ENCODE measurements around the gene ALKBH1. TPM values are rescaled to one million over a fixed set of nuclear protein-coding genes. Genes with fewer than 3 reads are reported as not detected.
A peak's percentile ranks its signal among the peaks of the same experiment; 100 is the strongest.
"Not testable (repeated sequence)": the region's sequence is repeated elsewhere in the genome, so short reads cannot be mapped to it uniquely, and the experiment has no call there.

The ALKBH1 gene
- total and polyA plus RNA-seq, 8 donors = 5.7 to 21.6 (median 10.2) TPM; not detected in 1

- no peaks in the 10 kb centered on the region for H3K27me3 ChIP-seq
- peaks cover 22 to 61% (median 51%) of the 10 kb centered on the region in 4 donors for H3K36me3 ChIP-seq
- DNase-seq = no peak
- TF ChIP-seq EP300 (IDR thresholded peaks at IDR 0.05) (no peak), CTCF (IDR thresholded peaks at IDR 0.05) (no peak), POLR2AphosphoS5 (IDR thresholded peaks at IDR 0.05) (no peak), POLR2A (IDR thresholded peaks at IDR 0.05) (no peak)
- intact Hi-C loops (cut with DNase I; ENCODE audit: low total_unique reads) = no loop called here
- no peak overlapping the region for H3K27ac ChIP-seq
- H3K4me1 ChIP-seq = peaks cover 0 to 10% (median 4%) of the 10 kb centered on the region in 4 donors
- H3K4me3 ChIP-seq = no peak overlapping the region
- H3K9me3 ChIP-seq = no peaks in the 10 kb centered on the region
Observed at GRCh38 chr14:77673193-77673592, 34.6 kb downstream of the ALKBH1 start.

GRCh38 chr14:77667331-77667730 lies 40.5 kb downstream of the ALKBH1 start:
- no peak for DNase-seq
- Histone ChIP-seq H3K36me3 (peaks cover 0 to 10% (median 9%) of the 10 kb centered on the region in 4 donors), H3K4me1 (peaks cover 0 to 5% (median 0%) of the 10 kb centered on the region in 4 donors), H3K27me3 (no peaks in the 10 kb centered on the region), H3K4me3 (no peak overlapping the region), H3K27ac (no peak overlapping the region), H3K9me3 (no peaks in the 10 kb centered on the region)
- intact Hi-C loops (cut with DNase I; ENCODE audit: low total_unique reads) = no loop called here
- TF ChIP-seq POLR2A (IDR thresholded peaks at IDR 0.05) (no peak), EP300 (IDR thresholded peaks at IDR 0.05) (no peak), CTCF (IDR thresholded peaks at IDR 0.05) (no peak), POLR2AphosphoS5 (IDR thresholded peaks at IDR 0.05) (no peak)

- no peaks in the 10 kb centered on the region for H3K9me3 ChIP-seq
- intact Hi-C loops (cut with DNase I; ENCODE audit: low total_unique reads) = no loop called here
- H3K4me3 ChIP-seq = no peak overlapping the region
- no peak for DNase-seq
- 62 to 75% (median 64%) methylated on average over 6 of the region's 6 CpGs for WGBS, 5 donors
- no peaks in the 10 kb centered on the region for H3K27me3 ChIP-seq
- TF ChIP-seq EP300 (IDR thresholded peaks at IDR 0.05) (no peak), POLR2AphosphoS5 (IDR thresholded peaks at IDR 0.05) (no peak), CTCF (IDR thresholded peaks at IDR 0.05) (no peak), POLR2A (IDR thresholded peaks at IDR 0.05) (no peak)
- no peaks in the 10 kb centered on the region for H3K36me3 ChIP-seq
- peaks cover 0 to 9% (median 4%) of the 10 kb centered on the region in 4 donors for H3K4me1 ChIP-seq
- H3K27ac ChIP-seq = no peak overlapping the region
Observed at GRCh38 chr14:77663293-77663692, 44.5 kb downstream of the ALKBH1 start.

GRCh38 chr14:77661562-77661961 lies 46.3 kb downstream of the ALKBH1 start:
- H3K27ac ChIP-seq; H3K36me3 ChIP-seq; H3K4me3 ChIP-seq; intact Hi-C loops (cut with DNase I; ENCODE audit: low total_unique reads); DNase-seq; H3K27me3 ChIP-seq; H3K9me3 ChIP-seq: not testable (repeated sequence)
- WGBS, 5 donors = 52 to 74% (median 72%) methylated on average over 2 to 9 of the region's 9 CpGs
- peaks cover 0 to 14% (median 6%) of the 10 kb centered on the region in 4 donors for H3K4me1 ChIP-seq

- H3K9me3 ChIP-seq = no peaks in the 10 kb centered on the region
- WGBS, 5 donors = 84 to 93% (median 91%) methylated on average over 7 of the region's 7 CpGs
- DNase-seq = peak in 1 of 2 donors; percentile 36
- TF ChIP-seq POLR2A (IDR thresholded peaks at IDR 0.05) (no peak), CTCF (IDR thresholded peaks at IDR 0.05) (no peak)
- H3K36me3 ChIP-seq = no peaks in the 10 kb centered on the region
- H3K4me3 ChIP-seq = no peak overlapping the region
- H3K27ac ChIP-seq = no peak overlapping the region
- no peaks in the 10 kb centered on the region for H3K27me3 ChIP-seq
- H3K4me1 ChIP-seq = peaks cover 0 to 21% (median 9%) of the 10 kb centered on the region in 4 donors
- intact Hi-C loops (cut with DNase I; ENCODE audit: low total_unique reads) = no loop called here
Observed at GRCh38 chr14:77660754-77661153, 47.1 kb downstream of the ALKBH1 start.
